Naive thymus-derived CD4-positive, alpha-beta T cell (primary cell): Measurements from ENCODE around the gene KCTD11. TPM values are rescaled to one million over a fixed set of nuclear protein-coding genes. Genes with fewer than 3 reads are reported as not detected.

Source experiments
- ATAC-seq: fragments of 150-1000 bp; cut with Tn5 transposase; 2 replicates; pipeline ENCODE4 v1.10.0; 2021; ENCODE audit warnings: mild to moderate bottlenecking, moderate library complexity
- CTCF ChIA-PET: fragments of 350-600 bp; sonication (Branson Sonifier 250); formaldehyde crosslinking; loops from one replicate; lab custom pipeline; 2021; ENCODE audit warnings: antibody characterized with exemption; lab: Charles Lee
- POLR2A ChIA-PET: fragments of 350-600 bp; sonication (Branson Sonifier 250); formaldehyde crosslinking; loops from one replicate; lab custom pipeline; 2021; ENCODE audit warnings: antibody characterized with exemption, inconsistent platforms; lab: Charles Lee
- DNase-seq, 9 donors: peaks; one replicate each; pipeline versions ENCODE4 v3.0.0 to v3.0.0-alpha.2; 2020 to 2022; ENCODE audit warnings: mixed read lengths in 1 of 9
- H3K27ac ChIP-seq: one replicate; pipeline ENCODE4 v1.7.0; 2013; ENCODE audit warnings: mild to moderate bottlenecking, low read depth, low read length, moderate library complexity
- H3K27me3 ChIP-seq, 2 donors: one replicate each; pipeline ENCODE4 v1.7.0; 2013; ENCODE audit warnings: low read length in 2 of 2, mild to moderate bottlenecking in 2 of 2, moderate library complexity in 2 of 2; ENCODE audit not compliant: control insufficient read depth in 2 of 2, insufficient read depth in 2 of 2
- H3K36me3 ChIP-seq, 3 experiments: 1 replicate in 2 of 3; 2 replicates in 1 of 3; pipeline ENCODE4 v1.7.0; 2013; ENCODE audit warnings: low read length in 3 of 3, mild to moderate bottlenecking in 3 of 3, moderate library complexity in 1 of 3; ENCODE audit not compliant: insufficient read depth in 3 of 3, control insufficient read depth in 2 of 3
- H3K4me1 ChIP-seq, 2 donors: one replicate each; pipeline ENCODE4 v1.7.0; 2013; ENCODE audit warnings: low read length in 2 of 2, mild to moderate bottlenecking in 2 of 2, moderate library complexity in 1 of 2; ENCODE audit not compliant: control insufficient read depth in 2 of 2, insufficient read depth in 2 of 2
- H3K4me3 ChIP-seq: 2 replicates; pipeline ENCODE4 v1.7.0; 2013; ENCODE audit warnings: mild to moderate bottlenecking, low read length
- H3K9me3 ChIP-seq, 3 experiments: 1 replicate in 2 of 3; 2 replicates in 1 of 3; pipeline ENCODE4 v1.7.0; 2013; ENCODE audit warnings: low read length in 3 of 3; ENCODE audit not compliant: control insufficient read depth in 2 of 3
- H3K27ac Mint-ChIP-seq, 9 donors: one replicate each; pipeline ENCODE4 v1.8.0; 2020 to 2022; ENCODE audit warnings: mixed read lengths in 9 of 9, mild to moderate bottlenecking in 8 of 9, moderate library complexity in 5 of 9, inconsistent platforms in 2 of 9
- H3K27me3 Mint-ChIP-seq, 5 donors: one replicate each; pipeline ENCODE4 v1.8.0; 2021 to 2022; ENCODE audit warnings: mixed read lengths in 5 of 5, mild to moderate bottlenecking in 1 of 5
- H3K36me3 Mint-ChIP-seq, 5 donors: one replicate each; pipeline ENCODE4 v1.8.0; 2020 to 2022; ENCODE audit warnings: mixed read lengths in 5 of 5, mild to moderate bottlenecking in 3 of 5, inconsistent platforms in 1 of 5
- H3K4me1 Mint-ChIP-seq, 7 donors: one replicate each; pipeline ENCODE4 v1.8.0; 2020 to 2022; ENCODE audit warnings: mixed read lengths in 7 of 7, mild to moderate bottlenecking in 3 of 7, inconsistent platforms in 1 of 7
- H3K4me3 Mint-ChIP-seq, 10 donors: one replicate each; pipeline ENCODE4 v1.8.0; 2020 to 2022; ENCODE audit warnings: mild to moderate bottlenecking in 10 of 10, mixed read lengths in 10 of 10, moderate library complexity in 6 of 10, inconsistent platforms in 2 of 10
- H3K9me3 Mint-ChIP-seq, 11 donors: one replicate each; pipeline ENCODE4 v1.8.0; 2020 to 2022; ENCODE audit warnings: mixed read lengths in 11 of 11, mild to moderate bottlenecking in 4 of 11, inconsistent platforms in 1 of 11, moderate library complexity in 1 of 11
- intact Hi-C, 2 donors: fragments of 100-400 bp; cut with micrococcal nuclease; formaldehyde crosslinking; loops; one replicate each; pipeline ENCODE4 v1.15.1; 2023
- polyA plus RNA-seq, 2 donors: library from polyadenylated mRNA; unstranded; fragments of 300-500 nt; fragmentation: Illumina TruSeq; gene quantifications; one replicate each; pipeline ENCODE4 v1.2.3, GENCODE V29; 2021
- total RNA-seq, 6 experiments: library from RNA in 5 of 6; stranded (reverse) in 5 of 6; gene quantifications; 1 replicate in 5 of 6; 2 replicates in 1 of 6; pipeline ENCODE4 v1.2.3 and lab custom pipeline; 2021 to 2026

Gene KCTD11
- total and polyA plus RNA-seq, 7 experiments from 2014 or later = 0.83 to 13.7 (median 2.7) TPM

GRCh38 chr17:7325031-7325528 lies 26.9 kb upstream of the KCTD11 start:
- Histone ChIP-seq H3K4me1 (peaks cover 0 to 7% of the 10 kb centered on the region in 2 donors), H3K27me3 (no peaks in the 10 kb centered on the region), H3K9me3 (no peaks in the 10 kb centered on the region), H3K27ac (no peak overlapping the region), H3K36me3 (peaks cover 7 to 74% (median 21%) of the 10 kb centered on the region in 3 experiments), H3K4me3 (no peak overlapping the region)
- ATAC-seq (no peak), DNase-seq (no peak)
- intact Hi-C loops = loop anchor here in 1 of 2 donors (5.0 kb wide), 1 partner anchor 362 kb away; the partner anchor contains the start of genes TP53 and WRAP53
- H3K4me1 Mint-ChIP-seq = peaks cover 10 to 43% (median 23%) of the 10 kb centered on the region in 7 donors
- peak overlapping the region in 1 of 10 donors; percentile 41 for H3K4me3 Mint-ChIP-seq
- no peaks in the 10 kb centered on the region for H3K27me3 Mint-ChIP-seq
- H3K27ac Mint-ChIP-seq = peak overlapping the region in 1 of 9 donors; percentile 42
- ChIA-PET POLR2A (interaction anchor here (1.2 to 22.8 kb wide), 3 partner anchors 11 to 25 kb away, joined by 6 to 336 read pairs (median 8); partner anchors contain the start of genes ACAP1, EIF5A and GPS2), CTCF (interaction anchor here (0.6 to 2.3 kb wide), 9 partner anchors 9 to 44 kb away, joined by 3 to 22 read pairs (median 5); partner anchors contain the start of genes ACAP1, GPS2 and SLC2A4)
- peaks cover 0 to 22% (median 3%) of the 10 kb centered on the region in 5 donors for H3K36me3 Mint-ChIP-seq
- peaks cover 0 to 6% (median 0%) of the 10 kb centered on the region in 11 donors for H3K9me3 Mint-ChIP-seq

GRCh38 chr17:7326186-7326585 lies 25.8 kb upstream of the KCTD11 start:
- peaks cover 10 to 51% (median 28%) of the 10 kb centered on the region in 7 donors for H3K4me1 Mint-ChIP-seq

GRCh38 chr17:7327056-7327455 lies 24.9 kb upstream of the KCTD11 start:
- peaks cover 10 to 52% (median 29%) of the 10 kb centered on the region in 7 donors for H3K4me1 Mint-ChIP-seq
- no peaks in the 10 kb centered on the region for H3K27me3 Mint-ChIP-seq
- no peak overlapping the region for H3K4me3 Mint-ChIP-seq
- peaks cover 0 to 12% (median 3%) of the 10 kb centered on the region in 5 donors for H3K36me3 Mint-ChIP-seq
- intact Hi-C loops = loop anchor here in 1 of 2 donors (5.0 kb wide), 1 partner anchor 360 kb away; the partner anchor contains the start of genes TP53 and WRAP53
- ChIA-PET POLR2A (interaction anchor here (0.9 to 22.8 kb wide), 3 partner anchors 10 to 17 kb away, joined by 4 to 336 read pairs (median 9); partner anchors contain the start of genes ACAP1, EIF5A and GPS2), CTCF (interaction anchor here (1.1 to 2.6 kb wide), 4 partner anchors 9 to 21 kb away, joined by 3 to 16 read pairs (median 5); partner anchors contain the start of gene ACAP1)
- DNase-seq (no peak), ATAC-seq (no peak)
- Histone ChIP-seq H3K4me1 (peaks cover 11 to 22% of the 10 kb centered on the region in 2 donors), H3K4me3 (no peak overlapping the region), H3K27ac (no peak overlapping the region), H3K27me3 (no peaks in the 10 kb centered on the region), H3K36me3 (peaks cover 7 to 54% (median 13%) of the 10 kb centered on the region in 3 experiments), H3K9me3 (no peaks in the 10 kb centered on the region)
- H3K27ac Mint-ChIP-seq = peak overlapping the region in 1 of 9 donors; percentile 34
- peaks cover 0 to 6% (median 0%) of the 10 kb centered on the region in 11 donors for H3K9me3 Mint-ChIP-seq

More at GRCh38 chr17:7326186-7326585, 25.8 kb upstream of the KCTD11 start:
- Histone ChIP-seq H3K4me3 (no peak overlapping the region), H3K36me3 (peaks cover 7 to 63% (median 16%) of the 10 kb centered on the region in 3 experiments), H3K4me1 (peaks cover 10 to 18% of the 10 kb centered on the region in 2 donors), H3K27ac (no peak overlapping the region), H3K27me3 (no peaks in the 10 kb centered on the region), H3K9me3 (no peaks in the 10 kb centered on the region)
- ChIA-PET POLR2A (interaction anchor here (1.6 to 22.8 kb wide), 3 partner anchors 10 to 13 kb away, joined by 8 to 336 read pairs (median 9); partner anchors contain the start of genes ACAP1, EIF5A and GPS2), CTCF (interaction anchor here (1.1 to 2.6 kb wide), 5 partner anchors 10 to 22 kb away, joined by 3 to 16 read pairs (median 5); partner anchors contain the start of genes ACAP1 and GPS2)
- intact Hi-C loops = loop anchor here in 1 of 2 donors (5.0 kb wide), 1 partner anchor 361 kb away; the partner anchor contains the start of genes TP53 and WRAP53
- Mint-ChIP-seq H3K27ac (peak overlapping the region in 1 of 9 donors; percentile 65), H3K27me3 (no peaks in the 10 kb centered on the region), H3K36me3 (peaks cover 0 to 18% (median 3%) of the 10 kb centered on the region in 5 donors), H3K9me3 (peaks cover 0 to 6% (median 0%) of the 10 kb centered on the region in 11 donors), H3K4me3 (no peak overlapping the region)
- ATAC-seq = no peak
- DNase-seq = no peak

GRCh38 chr17:7327501-7327900 lies 24.5 kb upstream of the KCTD11 start:
- H3K27me3 ChIP-seq = no peaks in the 10 kb centered on the region
- no peaks in the 10 kb centered on the region for H3K27me3 Mint-ChIP-seq
- CTCF ChIA-PET = interaction anchor here (1.1 to 2.6 kb wide), 3 partner anchors 9 to 21 kb away, joined by 3 to 16 read pairs (median 5); partner anchors contain the start of gene ACAP1
- DNase-seq (no peak), ATAC-seq (no peak)
- H3K36me3 Mint-ChIP-seq = peaks cover 0 to 11% (median 3%) of the 10 kb centered on the region in 5 donors
- peak overlapping the region in 4 of 10 donors; percentile 17 to 74 (median 35) for H3K4me3 Mint-ChIP-seq
- intact Hi-C loops = loop anchor here in 1 of 2 donors (5.0 kb wide), 1 partner anchor 360 kb away; the partner anchor contains the start of genes TP53 and WRAP53
- no peak overlapping the region for H3K4me3 ChIP-seq
- H3K9me3 Mint-ChIP-seq = peaks cover 0 to 6% (median 0%) of the 10 kb centered on the region in 11 donors
- peaks cover 6 to 50% (median 12%) of the 10 kb centered on the region in 3 experiments for H3K36me3 ChIP-seq
- peak overlapping the region in 2 of 9 donors; percentile 43 to 93 for H3K27ac Mint-ChIP-seq
- peak overlapping the region; percentile 88 for H3K27ac ChIP-seq
- POLR2A ChIA-PET = interaction anchor here (1.6 to 22.8 kb wide), 2 partner anchors 9 to 14 kb away, joined by 9 to 336 read pairs; partner anchors contain the start of genes ACAP1, EIF5A and GPS2
- no peaks in the 10 kb centered on the region for H3K9me3 ChIP-seq
- H3K4me1 ChIP-seq = peaks cover 15 to 26% of the 10 kb centered on the region in 2 donors
- H3K4me1 Mint-ChIP-seq = peaks cover 14 to 56% (median 33%) of the 10 kb centered on the region in 7 donors

- peak overlapping the region; percentile 78 to 99 (median 95) for H3K27ac Mint-ChIP-seq
- no peaks in the 10 kb centered on the region for H3K27me3 ChIP-seq
- ChIA-PET CTCF (interaction anchor here (1.9 to 2.8 kb wide), 4 partner anchors 8 to 108 kb away, joined by 5 to 16 read pairs (median 11); partner anchors contain the start of genes ACAP1 and TMEM95), POLR2A (interaction anchor here (1.6 to 22.8 kb wide), 4 partner anchors 9 to 23 kb away, joined by 9 to 336 read pairs (median 13); partner anchors contain the start of genes ACAP1, EIF5A and GPS2)
- peaks cover 0 to 7% (median 3%) of the 10 kb centered on the region in 5 donors for H3K36me3 Mint-ChIP-seq
- H3K4me1 Mint-ChIP-seq = peaks cover 18 to 61% (median 38%) of the 10 kb centered on the region in 7 donors
- peaks cover 1 to 45% (median 7%) of the 10 kb centered on the region in 3 experiments for H3K36me3 ChIP-seq
- peak overlapping the region; percentile 88 for H3K27ac ChIP-seq
- ATAC-seq = no peak
- H3K4me3 Mint-ChIP-seq = peak overlapping the region; percentile 67 to 100 (median 90)
- no peaks in the 10 kb centered on the region for H3K9me3 ChIP-seq
- no peak for DNase-seq
- no peak overlapping the region for H3K4me3 ChIP-seq
- peaks cover 0 to 6% (median 0%) of the 10 kb centered on the region in 11 donors for H3K9me3 Mint-ChIP-seq
- intact Hi-C loops = loop anchor here (2.0 to 5.0 kb wide), 2 partner anchors 23 to 359 kb away; partner anchors contain the start of genes TP53 (in 1 of the 2) and WRAP53 (in 1 of the 2)
- H3K4me1 ChIP-seq = peaks cover 15 to 27% of the 10 kb centered on the region in 2 donors
- no peaks in the 10 kb centered on the region for H3K27me3 Mint-ChIP-seq
Measured at GRCh38 chr17:7328009-7328408, 24.0 kb upstream of the KCTD11 start.
